Spleen (tissue), 3 donors: Measurements from ENCODE around the gene COX5B.

Source experiments
- POLR2A ChIP-seq, 3 donors: fragments of 450-650 bp; IDR thresholded peaks; one replicate each; pipeline ENCODE4 v1.5.1; 2017; ENCODE audit warnings: antibody characterized with exemption in 3 of 3, mild to moderate bottlenecking in 1 of 3
- POLR2AphosphoS5 ChIP-seq, 3 donors: sonication (generic); formaldehyde crosslinking; IDR thresholded peaks; one replicate each; pipeline ENCODE4 v1.5.1; 2017; ENCODE audit warnings: antibody characterized with exemption in 3 of 3

DNA sequence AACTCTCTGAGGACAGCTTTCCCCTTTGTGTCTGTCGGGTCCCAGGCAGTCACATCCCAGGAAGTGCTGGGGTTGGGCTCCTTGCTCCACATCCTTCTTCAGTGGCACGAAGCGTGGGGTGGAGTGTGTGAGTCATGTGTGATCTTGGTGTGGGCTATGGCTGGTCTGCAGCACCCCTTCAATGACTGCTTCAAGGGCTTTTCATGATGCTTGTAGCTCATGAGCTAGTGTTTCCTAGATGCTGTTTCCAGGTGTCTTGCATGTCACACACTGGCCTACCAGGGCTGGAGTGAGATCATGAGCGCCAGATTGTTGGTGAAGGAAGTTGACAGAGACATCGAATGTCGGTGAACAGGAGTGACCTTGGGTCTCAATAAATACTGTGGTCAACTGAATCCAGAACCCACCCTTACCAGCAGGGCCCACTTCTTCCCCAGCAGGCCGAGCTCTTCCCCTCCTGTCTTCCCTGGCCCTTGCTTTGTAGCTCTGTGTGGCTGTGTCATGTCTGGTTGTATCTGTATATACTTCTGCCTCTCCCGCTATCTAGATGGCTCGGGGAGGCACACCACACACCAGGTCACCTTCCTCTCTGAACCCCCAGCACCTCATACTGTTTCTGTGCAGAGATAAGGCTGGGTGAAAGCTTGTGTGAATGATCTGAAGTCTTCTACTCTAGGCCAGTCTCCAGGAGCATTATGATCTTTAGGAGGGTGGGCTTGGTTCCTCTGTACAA is 27.5 kb downstream of the COX5B start:
- TF ChIP-seq POLR2AphosphoS5 (IDR thresholded peaks at IDR 0.05) = no peak
- TF ChIP-seq POLR2A (IDR thresholded peaks at IDR 0.05) = no peak
